Vagina (tissue), 2 donors: ENCODE measurements around the gene CCBE1.

Experiments
- CTCF ChIP-seq, 3 experiments: fragments of 450-650 bp in 2 of 3; fragments of 200-600 bp in 1 of 3; sonication (generic) in 1 of 3; IDR thresholded peaks; one replicate each; pipeline ENCODE4 v1.5.1; 2017 to 2019; ENCODE audit warnings: antibody characterized with exemption in 3 of 3, mild to moderate bottlenecking in 2 of 3, moderate library complexity in 2 of 3
- POLR2A ChIP-seq, 2 donors: fragments of 450-650 bp; IDR thresholded peaks; one replicate each; pipeline ENCODE4 v1.6.1; 2017; ENCODE audit warnings: antibody characterized with exemption in 2 of 2, mild to moderate bottlenecking in 2 of 2, moderate library complexity in 2 of 2

- TF ChIP-seq CTCF (IDR thresholded peaks at IDR 0.05): no peak
- no peak for TF ChIP-seq POLR2A (IDR thresholded peaks at IDR 0.05)
Measured at GRCh38 chr18:59690996-59691395, 6.2 kb downstream of the CCBE1 start.
